Activated T-helper 1 cell treated with anti-CD3 and anti-CD28 coated beads, Interleukin-12 subunit alpha, Interleukin-12 subunit beta, Interleukin-2, Interleukin-4 antibody, amounts not matched to agents 30 ng/mL and 10 ng/mL and 1 ng/mL, durations not matched to agents 14 hours and 24 hours and 36 hours (primary cell): Measurements from ENCODE around the gene TMOD2. TPM values are rescaled to one million over a fixed set of nuclear protein-coding genes. Genes with fewer than 3 reads are reported as not detected.

ENCODE experiments used
- DNase-seq: peaks from one replicate; pipeline ENCODE4 v3.0.0; 2021; ENCODE audit warnings: low spot score
- H3K27ac Mint-ChIP-seq: one replicate; pipeline ENCODE4 v1.8.0; 2021; ENCODE audit warnings: mild to moderate bottlenecking, mixed read lengths
- H3K27me3 Mint-ChIP-seq: one replicate; pipeline ENCODE4 v1.8.0; 2022; ENCODE audit warnings: mild to moderate bottlenecking, moderate library complexity, mixed read lengths; ENCODE audit not compliant: insufficient read depth
- H3K36me3 Mint-ChIP-seq: one replicate; pipeline ENCODE4 v1.8.0; 2021; ENCODE audit warnings: low read depth, mixed read lengths
- H3K4me1 Mint-ChIP-seq: one replicate; pipeline ENCODE4 v1.8.0; 2021; ENCODE audit warnings: low read depth, mixed read lengths
- H3K4me3 Mint-ChIP-seq: one replicate; pipeline ENCODE4 v1.8.0; 2021; ENCODE audit warnings: mild to moderate bottlenecking, moderate library complexity, mixed read lengths
- H3K9me3 Mint-ChIP-seq: one replicate; pipeline ENCODE4 v1.8.0; 2021; ENCODE audit warnings: mixed read lengths
- intact Hi-C: fragments of 100-400 bp; cut with micrococcal nuclease; formaldehyde crosslinking; loops from one replicate; pipeline ENCODE4 v1.15.1; 2024
- total RNA-seq: library from RNA; stranded (reverse); gene quantifications from 2 replicates; pipeline ENCODE4 v1.2.3, GENCODE V29; 2022

TMOD2 gene
- total RNA-seq, 1 donor from 2014 or later = 4.1 TPM

- Mint-ChIP-seq H3K27me3 (no peaks in the 10 kb centered on the region), H3K4me3 (no peak overlapping the region), H3K4me1 (peaks cover 62% of the 10 kb centered on the region), H3K36me3 (peaks cover 49% of the 10 kb centered on the region), H3K27ac (peak overlapping the region; percentile 75), H3K9me3 (peaks cover 5% of the 10 kb centered on the region)
- intact Hi-C loops = no loop called here
- no peak for DNase-seq
Observed at GRCh38 chr15:51864408-51865056, 113.1 kb downstream of the TMOD2 start.

- Mint-ChIP-seq H3K9me3 (no peaks in the 10 kb centered on the region), H3K4me3 (no peak overlapping the region), H3K27me3 (no peaks in the 10 kb centered on the region), H3K36me3 (peaks cover 45% of the 10 kb centered on the region), H3K4me1 (peaks cover 54% of the 10 kb centered on the region), H3K27ac (no peak overlapping the region)
- no peak for DNase-seq
- intact Hi-C loops = no loop called here
Observed at GRCh38 chr15:51865317-51865716, 113.9 kb downstream of the TMOD2 start.

Other genes with a start within 250 kb of the TMOD2 start
- gene DMXL2, start 128.8 kb upstream of the TMOD2 start, total RNA-seq = 2.4 and 3.8 TPM in 2 replicates
- gene SCG3, start 70.1 kb upstream of the TMOD2 start, total RNA-seq = not detected in 2 replicates
- 16.0 and 16.5 TPM in 2 replicates for gene LYSMD2, start 13.9 kb upstream of the TMOD2 start, total RNA-seq
- 59.2 and 60.2 TPM in 2 replicates for gene TMOD3, start 78.1 kb downstream of the TMOD2 start, total RNA-seq
- 36.3 and 36.5 TPM in 2 replicates for gene LEO1, start 220.2 kb downstream of the TMOD2 start, total RNA-seq